ENCODE measurements around the gene CDADC1.
"Not testable (repeated sequence)": the region's sequence is repeated elsewhere in the genome, so short reads cannot be mapped to it uniquely, and the experiment has no call there.

The CDADC1 gene

GRCh38 chr13:49323344-49323743, 75.6 kb downstream of the CDADC1 start:
- no peak overlapping the region for H3K27ac ChIP-seq
- no peak overlapping the region for H3K4me3 ChIP-seq (ENCODE audit: low read depth in 1 of 2, low read length in 1 of 2)
- H3K9me3 ChIP-seq, result no peaks in the 10 kb centered on the region
- H3K27me3 ChIP-seq, result no peaks in the 10 kb centered on the region
- no peaks in the 10 kb centered on the region for H3K4me1 ChIP-seq (ENCODE audit: control insufficient read depth in 1 of 2, insufficient read depth in 1 of 2, low read depth in 1 of 2, low read length in 1 of 2)
- H3K36me3 ChIP-seq, result no peaks in the 10 kb centered on the region
- TF ChIP-seq CTCF (IDR thresholded peaks at IDR 0.05), result no peak

- H3K9me3 ChIP-seq, result no peaks in the 10 kb centered on the region
- no peak for TF ChIP-seq CTCF (IDR thresholded peaks at IDR 0.05)
- no peak overlapping the region for H3K27ac ChIP-seq
- H3K36me3 ChIP-seq, result no peaks in the 10 kb centered on the region
- no peaks in the 10 kb centered on the region for H3K4me1 ChIP-seq (ENCODE audit: control insufficient read depth in 1 of 2, insufficient read depth in 1 of 2, low read depth in 1 of 2, low read length in 1 of 2)
- H3K27me3 ChIP-seq, result no peaks in the 10 kb centered on the region
- H3K4me3 ChIP-seq (ENCODE audit: low read depth in 1 of 2, low read length in 1 of 2), result no peak overlapping the region
Observed at GRCh38 chr13:49326222-49326917, 78.6 kb downstream of the CDADC1 start.

GRCh38 chr13:49327145-49327544, 79.4 kb downstream of the CDADC1 start:
- H3K9me3 ChIP-seq; H3K36me3 ChIP-seq; H3K27ac ChIP-seq; H3K4me3 ChIP-seq (ENCODE audit: low read depth in 1 of 2, low read length in 1 of 2); H3K4me1 ChIP-seq (ENCODE audit: control insufficient read depth in 1 of 2, insufficient read depth in 1 of 2, low read depth in 1 of 2, low read length in 1 of 2); H3K27me3 ChIP-seq: not testable (repeated sequence)

GRCh38 chr13:49329831-49330545, 82.3 kb downstream of the CDADC1 start:
- Histone ChIP-seq H3K27me3 (no peaks in the 10 kb centered on the region), H3K9me3 (no peaks in the 10 kb centered on the region), H3K27ac (no peak overlapping the region), H3K4me3 (ENCODE audit: low read depth in 1 of 2, low read length in 1 of 2) (no peak overlapping the region), H3K36me3 (no peaks in the 10 kb centered on the region), H3K4me1 (ENCODE audit: control insufficient read depth in 1 of 2, insufficient read depth in 1 of 2, low read depth in 1 of 2, low read length in 1 of 2) (no peaks in the 10 kb centered on the region)
- TF ChIP-seq CTCF (IDR thresholded peaks at IDR 0.05), result no peak

- no peak for TF ChIP-seq CTCF (IDR thresholded peaks at IDR 0.05)
- no peaks in the 10 kb centered on the region for H3K36me3 ChIP-seq
- no peak overlapping the region for H3K27ac ChIP-seq
- H3K4me3 ChIP-seq (ENCODE audit: low read depth in 1 of 2, low read length in 1 of 2), result no peak overlapping the region
- no peaks in the 10 kb centered on the region for H3K9me3 ChIP-seq
- H3K27me3 ChIP-seq, result no peaks in the 10 kb centered on the region
- peaks cover 0 to 4% of the 10 kb centered on the region in 2 experiments for H3K4me1 ChIP-seq (ENCODE audit: control insufficient read depth in 1 of 2, insufficient read depth in 1 of 2, low read depth in 1 of 2, low read length in 1 of 2)
Observed at GRCh38 chr13:49330546-49330864, 82.8 kb downstream of the CDADC1 start.

GRCh38 chr13:49336655-49337054, 88.9 kb downstream of the CDADC1 start:
- no peaks in the 10 kb centered on the region for H3K36me3 ChIP-seq
- H3K27ac ChIP-seq, result no peak overlapping the region
- H3K9me3 ChIP-seq, result no peaks in the 10 kb centered on the region
- no peak for TF ChIP-seq CTCF (IDR thresholded peaks at IDR 0.05)
- peaks cover 4 to 14% of the 10 kb centered on the region in 2 experiments for H3K4me1 ChIP-seq (ENCODE audit: control insufficient read depth in 1 of 2, insufficient read depth in 1 of 2, low read depth in 1 of 2, low read length in 1 of 2)
- H3K4me3 ChIP-seq (ENCODE audit: low read depth in 1 of 2, low read length in 1 of 2), result no peak overlapping the region
- H3K27me3 ChIP-seq, result no peaks in the 10 kb centered on the region

All from neutrophil (primary cell).